Measurements from ENCODE around the gene TMX2. TPM values are rescaled to one million over a fixed set of nuclear protein-coding genes. Genes with fewer than 3 reads are reported as not detected.
"Not testable (repeated sequence)": the region's sequence is repeated elsewhere in the genome, so short reads cannot be mapped to it uniquely, and the experiment has no call there.

The TMX2 gene
- total RNA-seq, 1 experiment from 2014 or later = 91.3 TPM

- TF ChIP-seq CTCF (conservative IDR thresholded peaks at IDR 0.05) = no peak
- Histone ChIP-seq H3K9ac (ENCODE audit: extremely low read depth, insufficient read length, low read length) (no peak overlapping the region), H4K8ac (replicated peaks; ENCODE audit: insufficient read length, low read depth, low read length) (no peak overlapping the region), H3K27ac (ENCODE audit: insufficient read length, low read depth, low read length) (no peak overlapping the region), H2AFZ (ENCODE audit: low read length) (no peak overlapping the region), H2AK5ac (ENCODE audit: insufficient read length, low read length) (no peak overlapping the region), H4K20me1 (ENCODE audit: control insufficient read depth, insufficient read depth, insufficient read length) (no peaks in the 10 kb centered on the region), H3K9me3 (ENCODE audit: control insufficient read depth, low read depth, low read length) (no peaks in the 10 kb centered on the region), H2BK20ac (ENCODE audit: low read depth, low read length, poor library complexity, severe bottlenecking) (no peak overlapping the region), H3K4me2 (ENCODE audit: insufficient read depth, insufficient read length, low read length) (no peak overlapping the region), H2BK15ac (ENCODE audit: low read depth, low read length) (no peak overlapping the region; the same call in 1 of the 2 replicates), H3K23me2 (ENCODE audit: insufficient read length, low read depth, low read length, poor library complexity, severe bottlenecking) (no peaks in the 10 kb centered on the region), H3K56ac (ENCODE audit: insufficient read length, low read depth, low read length) (no peak overlapping the region), H4K91ac (ENCODE audit: insufficient read length, low read depth, low read length) (no peak overlapping the region), H3K79me2 (ENCODE audit: insufficient read depth, low read length) (no peaks in the 10 kb centered on the region), H3K23ac (ENCODE audit: insufficient read length, low read depth, low read length) (no peak overlapping the region), H3K4ac (ENCODE audit: low read depth, low read length) (no peak overlapping the region), H2BK12ac (ENCODE audit: insufficient read length, low read depth, low read length) (peak overlapping the region; percentile 62), H3K14ac (ENCODE audit: insufficient read depth, low read length) (no peak overlapping the region), H2BK5ac (ENCODE audit: insufficient read length, low read length) (no peak overlapping the region), H2BK120ac (ENCODE audit: low read depth, low read length, poor library complexity, severe bottlenecking) (no peak overlapping the region), H3T11ph (ENCODE audit: low read length) (no peak overlapping the region), H3K79me1 (ENCODE audit: insufficient read depth, low read depth, low read length, poor library complexity, severe bottlenecking) (no peaks in the 10 kb centered on the region), H3K27me3 (ENCODE audit: insufficient read depth, low read length) (no peaks in the 10 kb centered on the region), H3K18ac (ENCODE audit: insufficient read length, low read depth, low read length) (no peak overlapping the region), H4K5ac (ENCODE audit: insufficient read length, low read depth, low read length) (no peak overlapping the region), H3K4me1 (ENCODE audit: insufficient read depth, low read length) (no peaks in the 10 kb centered on the region)
- no peak overlapping the region for H3K4me3 Mint-ChIP-seq
- H3K9me3 Mint-ChIP-seq = no peaks in the 10 kb centered on the region
- 0 out of 4 replicates have a peak, but pooled peaks cover 0 to 4% of the 10 kb centered on the region in 2 experiments for H3K4me1 Mint-ChIP-seq
- WGBS (ENCODE audit: extremely low coverage, insufficient read length, low lambda C conversion rate) = no CpG with 5 or more reads among the region's 6 CpGs
- peaks cover 13 to 50% (median 31%) of the 10 kb centered on the region in 3 experiments; a peak in 6 of 7 replicates for H3K36me3 Mint-ChIP-seq (ENCODE audit: insufficient read depth in 1 of 3, low read depth in 3 of 3)
- H3K27me3 Mint-ChIP-seq (ENCODE audit: low read depth) = no peaks in the 10 kb centered on the region
- no peak for DNase-seq
- peak overlapping the region in 1 of 3 experiments; percentile 62; a peak in 1 of 7 replicates for H3K27ac Mint-ChIP-seq
These were observed 7.5 kb upstream of the TMX2 start for GRCh38 chr11:57704932-57705331.

- H3K79me2 ChIP-seq (ENCODE audit: insufficient read depth, low read length); H3K9me3 ChIP-seq (ENCODE audit: control insufficient read depth, low read depth, low read length); H3K4me1 Mint-ChIP-seq; H4K5ac ChIP-seq (ENCODE audit: insufficient read length, low read depth, low read length); H3K14ac ChIP-seq (ENCODE audit: insufficient read depth, low read length); H3K23me2 ChIP-seq (ENCODE audit: insufficient read length, low read depth, low read length, poor library complexity, severe bottlenecking); H3K9ac ChIP-seq (ENCODE audit: extremely low read depth, insufficient read length, low read length); H3K79me1 ChIP-seq (ENCODE audit: insufficient read depth, low read depth, low read length, poor library complexity, severe bottlenecking); H2BK20ac ChIP-seq (ENCODE audit: low read depth, low read length, poor library complexity, severe bottlenecking); H3T11ph ChIP-seq (ENCODE audit: low read length); H3K4me2 ChIP-seq (ENCODE audit: insufficient read depth, insufficient read length, low read length); H3K27me3 ChIP-seq (ENCODE audit: insufficient read depth, low read length); H3K4ac ChIP-seq (ENCODE audit: low read depth, low read length); H2BK15ac ChIP-seq (ENCODE audit: low read depth, low read length); H3K27me3 Mint-ChIP-seq (ENCODE audit: low read depth); H4K8ac ChIP-seq (replicated peaks; ENCODE audit: insufficient read length, low read depth, low read length); H2BK12ac ChIP-seq (ENCODE audit: insufficient read length, low read depth, low read length); H3K9me3 Mint-ChIP-seq; H2AFZ ChIP-seq (ENCODE audit: low read length); DNase-seq; H3K4me3 Mint-ChIP-seq; H2BK5ac ChIP-seq (ENCODE audit: insufficient read length, low read length); H3K4me1 ChIP-seq (ENCODE audit: insufficient read depth, low read length); H3K18ac ChIP-seq (ENCODE audit: insufficient read length, low read depth, low read length); H3K56ac ChIP-seq (ENCODE audit: insufficient read length, low read depth, low read length); H2BK120ac ChIP-seq (ENCODE audit: low read depth, low read length, poor library complexity, severe bottlenecking); H2AK5ac ChIP-seq (ENCODE audit: insufficient read length, low read length); H4K20me1 ChIP-seq (ENCODE audit: control insufficient read depth, insufficient read depth, insufficient read length); H4K91ac ChIP-seq (ENCODE audit: insufficient read length, low read depth, low read length); H3K23ac ChIP-seq (ENCODE audit: insufficient read length, low read depth, low read length); H3K27ac ChIP-seq (ENCODE audit: insufficient read length, low read depth, low read length): not testable (repeated sequence)
- H3K27ac Mint-ChIP-seq = peak overlapping the region in 1 of 3 experiments; percentile 72; a peak in 1 of 7 replicates
- peaks cover 13 to 45% (median 27%) of the 10 kb centered on the region in 3 experiments; a peak in 6 of 7 replicates for H3K36me3 Mint-ChIP-seq (ENCODE audit: insufficient read depth in 1 of 3, low read depth in 3 of 3)
- no CpG with 5 or more reads among the region's 8 CpGs for WGBS (ENCODE audit: extremely low coverage, insufficient read length, low lambda C conversion rate)
These were observed 7.0 kb upstream of the TMX2 start for GRCh38 chr11:57705432-57705831.

All from H9 (cell line).